ENCODE data around the gene FXYD6.

GRCh38 chr11:117908109-117908895 lies 31.8 kb upstream of the FXYD6 start:
- TF ChIP-seq MAX (IDR thresholded peaks at IDR 0.05), result no peak
- no peak for TF ChIP-seq YY1 (IDR thresholded peaks at IDR 0.05; ENCODE audit: low read depth)

Data from Ishikawa (cell line).